Stimulated activated CD8-positive, alpha-beta memory T cell treated with anti-CD3 and anti-CD28 coated beads, Interleukin-12 subunit alpha, Interleukin-12 subunit beta, amount 100 ng/mL, for 24 hours (primary cell): ENCODE results near the gene SYCP2L.
"Not testable (repeated sequence)": the region's sequence is repeated elsewhere in the genome, so short reads cannot be mapped to it uniquely, and the experiment has no call there.

Experiments used
- DNase-seq: peaks from one replicate; pipeline ENCODE4 v3.0.0-alpha.2; 2020; ENCODE audit errors: extremely low read depth

SYCP2L gene

DNA sequence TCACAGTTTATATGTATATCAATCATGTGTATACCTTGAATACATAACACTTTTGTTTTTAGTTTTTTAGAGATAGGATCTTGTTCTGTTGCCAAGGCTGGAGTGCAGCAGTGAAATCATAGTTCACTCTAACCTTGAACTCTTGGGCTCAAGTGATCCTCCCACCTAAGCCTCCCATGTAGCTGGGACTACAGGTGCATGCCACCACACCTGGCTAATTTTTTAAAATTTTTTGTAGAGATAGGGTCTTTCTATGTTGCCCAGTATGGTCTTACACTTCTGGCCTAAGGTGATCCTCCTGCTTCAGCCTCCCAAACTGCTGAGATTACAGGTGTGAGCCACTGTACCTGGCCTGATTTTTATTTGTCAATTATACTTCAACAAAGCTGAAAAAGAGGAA, 69.9 kb downstream of the SYCP2L start:
- DNase-seq: no peak

DNA sequence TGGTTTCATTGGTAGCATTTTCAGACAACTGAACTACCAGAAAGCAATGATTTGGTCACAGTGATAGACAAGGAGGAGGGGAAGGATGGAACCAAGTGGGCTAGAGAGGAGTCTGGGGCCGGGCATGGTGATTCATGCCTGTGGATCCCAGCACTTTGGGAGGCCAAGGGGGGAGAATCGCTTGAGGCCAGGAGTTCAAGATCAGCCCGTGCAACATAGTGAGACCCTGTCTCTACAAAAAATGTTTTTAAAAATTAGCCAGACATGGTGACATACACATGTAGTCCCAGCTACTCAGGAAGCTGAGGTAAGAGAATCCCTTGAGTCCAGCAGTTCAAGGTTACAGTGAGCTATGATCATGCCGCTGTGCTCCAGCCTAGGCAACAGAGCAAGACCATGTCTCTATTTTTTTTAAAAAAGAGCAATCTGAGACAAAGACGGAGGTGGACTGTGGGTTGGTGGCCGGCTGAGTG, 70.6 kb downstream of the SYCP2L start:
- DNase-seq: no peak

DNA sequence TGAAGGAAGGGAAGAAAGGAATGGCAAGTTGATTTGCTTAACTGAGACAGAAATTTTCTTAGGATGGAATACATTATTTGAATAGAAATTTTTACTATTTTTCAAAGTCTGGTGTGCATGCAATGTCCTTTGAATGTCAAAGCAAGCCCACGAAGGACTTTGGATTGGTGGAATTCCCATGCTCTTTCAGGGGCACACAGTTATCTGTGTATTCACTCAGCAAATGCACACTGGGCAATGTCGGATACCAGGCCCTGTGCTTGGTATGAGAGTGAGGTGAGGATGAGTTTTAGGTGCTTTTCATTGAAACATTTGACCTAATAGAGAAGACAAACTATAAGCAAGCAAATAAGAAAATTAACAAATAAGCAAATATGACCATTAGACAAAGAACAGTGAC, 73.3 kb downstream of the SYCP2L start:
- DNase-seq: no peak

DNA sequence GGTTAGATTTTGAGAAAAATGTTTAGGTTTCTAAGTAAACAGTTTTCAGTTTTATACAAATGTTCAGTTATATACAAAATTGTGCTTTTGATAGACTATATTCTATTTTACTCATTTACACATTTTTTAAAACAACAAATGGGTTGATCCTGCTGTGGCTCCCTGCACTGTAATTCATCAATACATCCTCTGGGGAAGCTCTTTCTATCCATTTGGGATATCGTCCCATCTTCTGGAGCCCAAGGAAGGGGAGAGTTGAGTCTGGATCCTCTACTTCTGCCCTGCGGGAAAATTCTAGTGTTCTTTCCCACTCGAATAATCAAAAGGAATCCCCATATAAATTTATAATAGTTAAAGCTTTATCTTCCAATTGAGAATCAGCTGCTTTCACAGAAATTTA, 75.0 kb downstream of the SYCP2L start:
- DNase-seq: no peak

DNA sequence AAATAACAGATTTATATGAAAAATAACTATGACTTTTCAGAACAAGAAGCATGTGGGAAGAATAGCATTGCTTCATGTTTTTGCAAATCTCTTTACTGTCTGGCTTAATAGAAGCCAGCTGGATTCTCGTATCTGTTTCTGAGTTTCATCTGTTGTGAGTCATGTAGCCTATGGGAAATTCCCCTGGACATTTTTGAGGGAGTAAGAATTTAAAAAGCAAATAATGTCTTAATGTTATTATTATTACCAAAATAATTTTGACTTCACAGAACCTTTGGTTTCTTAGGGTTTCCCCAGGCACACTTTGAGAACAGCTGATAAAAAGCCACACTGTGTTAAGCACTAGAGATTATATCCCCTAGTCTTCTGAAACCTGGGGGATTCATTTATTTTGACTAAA, 75.8 kb downstream of the SYCP2L start:
- no peak for DNase-seq

DNA sequence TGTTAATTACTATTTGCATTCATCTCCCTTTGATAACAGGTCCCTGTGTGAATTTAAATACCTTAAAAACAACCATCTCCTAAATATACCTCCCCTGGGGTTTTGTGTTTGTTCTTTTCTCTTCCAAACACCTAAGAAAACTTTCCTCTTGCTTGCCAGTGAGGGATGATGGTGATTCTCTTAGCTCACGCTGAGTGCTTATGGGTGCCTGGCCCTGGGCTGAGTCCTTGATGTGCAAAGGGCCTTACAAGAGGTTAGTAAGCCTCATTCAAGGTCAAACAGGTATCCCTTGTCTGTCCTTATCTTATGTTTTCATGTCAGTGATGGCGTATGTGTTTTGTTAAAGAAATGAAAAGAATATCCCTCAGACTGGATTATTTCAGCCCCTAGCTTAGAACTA, 76.3 kb downstream of the SYCP2L start:
- DNase-seq: no peak

DNA sequence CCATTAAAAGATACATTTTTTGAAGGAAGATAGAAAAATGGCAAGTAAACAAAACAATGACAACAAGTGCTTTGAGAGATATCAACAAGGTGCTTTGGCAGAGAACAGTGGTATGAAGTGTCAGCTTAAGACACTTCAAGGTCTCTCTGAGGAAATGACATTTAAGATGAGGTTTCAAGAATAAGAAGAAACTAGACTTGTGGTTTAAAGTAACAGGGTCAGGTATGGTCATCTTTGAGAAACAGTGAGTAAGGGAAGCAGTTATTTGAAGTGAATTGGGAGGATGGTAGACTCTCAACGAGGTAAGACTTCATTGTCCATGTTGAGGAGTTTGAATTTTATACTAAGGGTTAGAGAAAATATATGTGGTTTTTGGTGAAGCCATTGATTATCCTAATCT, 77.8 kb downstream of the SYCP2L start:
- no peak for DNase-seq

DNA sequence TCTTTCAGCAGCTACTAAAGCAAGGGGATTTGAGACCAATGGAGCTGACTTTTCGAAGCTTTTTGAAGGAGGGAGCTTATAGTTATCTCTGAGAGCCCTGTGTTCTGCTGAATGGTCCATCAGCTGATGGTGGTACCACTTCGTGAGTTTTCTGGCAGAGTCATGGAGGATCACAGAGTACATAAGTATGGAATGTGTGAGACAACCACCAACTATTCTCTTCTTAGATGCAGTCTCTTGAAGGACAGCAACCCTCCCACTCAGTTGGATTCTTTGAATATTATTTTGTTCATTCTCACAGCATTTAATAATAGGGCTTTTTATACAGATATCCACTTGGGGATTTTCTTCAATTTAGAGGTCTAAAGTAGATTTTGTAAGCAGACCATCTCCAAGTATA, 81.9 kb downstream of the SYCP2L start:
- no peak for DNase-seq

DNA sequence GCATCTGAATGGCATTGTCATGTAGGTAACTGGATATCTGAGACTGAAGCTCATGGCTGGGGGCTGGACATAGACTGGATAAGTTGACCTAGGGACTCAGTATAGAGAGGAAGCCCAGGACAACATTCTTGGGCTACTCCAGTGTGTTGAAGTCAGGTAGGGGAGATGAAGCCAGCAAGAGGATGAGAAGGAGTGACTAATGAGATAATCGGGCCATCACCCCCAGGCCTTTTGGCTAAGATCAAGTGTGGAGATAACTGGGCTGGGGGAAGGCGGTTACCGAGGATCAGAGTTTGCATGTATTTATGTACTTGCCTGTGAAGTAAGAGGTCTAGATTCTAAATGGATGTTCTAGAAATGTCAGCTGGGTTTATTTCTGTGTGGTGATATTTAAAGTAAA, 83.9 kb downstream of the SYCP2L start:
- no peak for DNase-seq

DNA sequence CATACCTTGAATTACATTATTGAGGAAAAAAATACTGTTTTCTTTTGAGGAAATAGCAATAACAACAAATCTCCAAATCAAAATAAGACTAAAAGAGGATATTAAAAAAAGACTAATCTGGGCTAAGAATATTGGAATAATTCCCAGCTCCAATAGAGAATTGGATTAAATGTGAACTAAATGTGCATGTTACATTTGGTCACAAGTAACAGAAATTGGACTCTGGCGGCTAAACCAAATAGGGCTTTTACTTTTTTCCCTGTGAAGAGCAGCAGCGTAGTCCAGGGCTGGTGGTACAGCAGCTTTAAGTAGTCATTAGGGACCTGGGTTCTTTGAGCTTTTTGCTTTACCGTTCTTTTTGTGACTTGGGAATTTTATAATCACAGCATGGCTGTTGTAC, 85.3 kb downstream of the SYCP2L start:
- no peak for DNase-seq

DNA sequence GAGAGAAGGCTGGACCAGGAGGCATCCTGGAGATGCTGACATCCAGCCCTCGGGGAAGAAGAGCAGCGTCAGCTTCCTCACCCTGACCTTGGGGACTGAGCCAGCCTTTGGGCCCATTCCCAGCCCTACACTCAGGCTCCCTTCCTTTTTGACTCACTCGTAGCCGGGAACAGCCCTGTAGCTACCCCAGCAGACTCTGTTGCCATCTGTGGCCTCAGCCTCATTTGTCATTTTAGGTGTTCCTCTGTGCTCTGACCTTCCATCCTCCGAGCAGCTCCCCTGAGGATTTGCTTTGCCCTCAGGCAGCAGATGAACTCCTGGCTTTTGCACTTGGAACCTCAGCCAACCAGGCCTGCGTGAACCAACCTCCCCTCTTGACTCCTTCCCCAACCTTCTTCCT, 89.7 kb downstream of the SYCP2L start:
- no peak for DNase-seq

DNA sequence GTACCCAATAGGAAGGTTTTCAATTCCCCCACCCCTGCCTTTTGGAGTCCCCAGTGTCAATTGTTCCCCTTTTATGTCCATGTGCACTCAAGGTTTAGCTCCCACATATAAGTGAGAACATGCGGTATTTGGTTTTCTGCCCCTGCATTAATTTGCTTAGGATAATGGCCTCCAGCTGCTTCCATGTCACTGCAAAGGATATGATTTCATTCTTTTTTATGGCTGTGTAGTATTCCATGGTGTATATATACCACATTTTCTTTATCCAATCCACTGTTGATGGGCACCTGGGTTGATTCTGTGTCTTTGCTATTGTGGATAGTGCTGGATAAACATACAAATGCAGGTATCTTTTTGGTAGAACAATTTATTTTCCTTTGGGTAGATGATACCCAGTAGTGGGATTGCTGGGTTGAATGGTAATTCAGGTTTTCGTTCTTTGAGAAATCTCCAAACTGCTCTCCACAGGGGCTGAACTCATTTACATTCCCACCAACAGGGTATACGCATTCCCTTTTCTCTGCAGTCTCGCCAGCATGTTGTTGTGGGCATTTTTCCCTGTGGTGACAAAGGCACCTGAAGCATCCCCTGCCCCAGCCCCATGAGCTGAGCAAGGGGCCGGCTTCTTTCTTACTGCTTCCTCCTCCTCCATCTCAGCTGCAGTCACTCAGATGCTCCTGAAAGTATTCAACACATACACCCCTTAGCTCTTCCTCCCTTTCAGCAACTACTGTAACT, 90.5 kb downstream of the SYCP2L start:
- DNase-seq: no peak

DNA sequence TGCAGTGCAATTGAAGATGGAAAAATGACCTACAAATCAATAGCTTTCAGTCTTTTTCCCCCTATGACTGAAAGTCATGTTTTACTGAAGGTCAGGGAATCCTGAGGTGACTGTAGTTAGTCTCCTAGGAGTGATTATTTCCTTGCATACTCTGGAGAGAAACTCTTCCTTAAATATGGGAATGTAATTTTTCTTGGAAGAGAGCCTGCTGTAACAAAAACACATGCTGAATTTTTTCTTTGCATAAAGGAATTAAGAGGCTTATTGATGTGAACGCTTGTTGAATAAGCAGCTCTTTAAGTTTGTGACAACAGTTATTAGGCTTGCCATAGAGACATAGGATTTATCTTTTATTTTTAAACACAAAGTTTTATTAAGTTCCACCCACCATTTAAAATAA, 92.8 kb downstream of the SYCP2L start:
- DNase-seq: no peak

DNA sequence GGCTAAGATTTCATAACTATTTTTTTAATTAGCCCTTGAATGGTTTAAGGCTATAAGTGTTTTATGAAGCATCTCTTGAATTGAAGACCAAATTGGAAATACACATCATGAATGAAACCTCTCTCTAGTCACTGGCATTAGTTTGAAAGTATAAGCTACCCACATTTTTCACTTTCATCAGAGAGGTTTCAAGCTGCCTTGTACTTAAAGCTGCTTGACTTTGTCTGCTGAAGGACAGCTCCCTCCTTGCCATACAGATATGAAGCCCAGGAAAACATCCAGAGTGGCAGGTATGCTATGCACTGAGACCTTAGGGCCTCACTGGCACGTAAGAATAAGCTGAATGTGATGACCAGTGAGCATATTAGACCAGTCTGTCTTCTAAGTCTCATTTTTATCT, 94.6 kb downstream of the SYCP2L start:
- no peak for DNase-seq

DNA sequence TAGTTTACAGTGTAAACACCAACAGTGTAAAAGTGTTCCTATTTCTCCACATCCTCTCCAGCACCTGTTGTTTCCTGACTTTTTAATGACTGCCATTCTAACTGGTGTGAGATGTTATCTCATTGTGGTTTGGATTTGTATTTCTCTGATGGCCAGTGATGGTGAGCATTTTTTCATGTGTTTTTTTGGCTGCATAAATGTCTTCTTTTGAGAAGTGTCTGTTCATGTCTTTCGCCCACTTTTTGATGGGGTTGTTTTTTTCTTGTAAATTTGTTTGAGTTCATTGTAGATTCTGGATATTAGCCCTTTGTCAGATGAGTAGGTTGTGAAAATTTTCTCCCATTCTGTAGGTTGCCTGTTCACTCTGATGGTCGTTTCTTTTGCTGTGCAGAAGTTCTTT, 98.1 kb downstream of the SYCP2L start:
- not testable (repeated sequence) for DNase-seq

DNA sequence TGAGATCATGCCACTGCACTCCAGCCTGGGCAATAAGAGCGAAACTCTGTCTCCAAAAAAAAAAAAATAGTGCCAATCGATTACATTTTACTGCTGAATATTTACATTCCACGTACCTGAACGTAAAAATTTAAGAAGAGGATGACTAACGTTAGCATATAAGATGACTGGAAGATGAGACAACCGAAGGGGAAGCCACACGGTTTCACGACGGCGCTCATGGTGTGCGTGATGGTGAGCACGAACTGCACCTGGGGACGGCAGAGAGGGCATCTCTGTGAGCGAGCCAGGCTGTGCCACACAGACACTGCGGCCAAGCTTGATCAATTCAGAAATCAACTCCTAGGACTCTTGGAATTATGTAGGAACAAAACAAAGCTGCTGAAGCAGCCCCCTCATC, 102.7 kb downstream of the SYCP2L start:
- DNase-seq: no peak

DNA sequence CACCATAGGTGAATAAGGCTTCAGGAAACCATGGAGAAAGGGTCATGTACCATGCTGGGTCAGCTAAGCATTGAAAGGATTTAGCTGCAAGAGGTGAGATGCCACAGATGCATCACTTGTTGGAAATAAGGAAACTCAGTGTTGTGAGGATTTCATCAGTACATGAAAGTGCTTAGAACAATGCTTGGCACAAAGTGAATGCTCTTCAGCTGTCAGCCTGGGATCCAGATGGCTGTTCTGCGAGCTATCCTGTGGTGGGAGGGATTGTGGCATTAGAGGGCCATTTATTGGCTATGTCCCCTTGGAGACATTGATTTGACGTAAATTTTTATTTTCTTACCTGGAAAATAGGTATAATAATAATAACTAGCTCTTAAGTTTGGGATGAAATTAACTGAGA, 104.3 kb downstream of the SYCP2L start:
- no peak for DNase-seq

DNA sequence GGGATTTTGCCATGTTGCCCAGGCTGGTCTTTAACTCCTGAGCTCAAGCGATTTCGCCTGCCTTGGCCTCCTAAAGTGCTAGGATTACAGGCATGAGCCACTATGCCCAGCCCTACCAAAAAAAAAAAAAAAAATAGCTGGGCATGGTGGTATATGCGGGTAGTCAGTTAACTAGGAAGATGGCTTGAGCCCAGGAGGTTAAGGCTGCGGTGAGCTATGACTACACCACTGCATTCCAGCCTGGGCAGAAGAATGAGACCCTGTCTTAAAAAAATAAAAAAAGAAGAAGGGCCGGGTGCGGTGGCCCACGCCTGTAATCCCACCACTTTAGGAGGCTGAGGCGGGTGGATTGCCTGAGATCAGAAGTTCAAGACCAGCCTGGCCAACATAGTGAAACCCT, 107.0 kb downstream of the SYCP2L start:
- no peak for DNase-seq

DNA sequence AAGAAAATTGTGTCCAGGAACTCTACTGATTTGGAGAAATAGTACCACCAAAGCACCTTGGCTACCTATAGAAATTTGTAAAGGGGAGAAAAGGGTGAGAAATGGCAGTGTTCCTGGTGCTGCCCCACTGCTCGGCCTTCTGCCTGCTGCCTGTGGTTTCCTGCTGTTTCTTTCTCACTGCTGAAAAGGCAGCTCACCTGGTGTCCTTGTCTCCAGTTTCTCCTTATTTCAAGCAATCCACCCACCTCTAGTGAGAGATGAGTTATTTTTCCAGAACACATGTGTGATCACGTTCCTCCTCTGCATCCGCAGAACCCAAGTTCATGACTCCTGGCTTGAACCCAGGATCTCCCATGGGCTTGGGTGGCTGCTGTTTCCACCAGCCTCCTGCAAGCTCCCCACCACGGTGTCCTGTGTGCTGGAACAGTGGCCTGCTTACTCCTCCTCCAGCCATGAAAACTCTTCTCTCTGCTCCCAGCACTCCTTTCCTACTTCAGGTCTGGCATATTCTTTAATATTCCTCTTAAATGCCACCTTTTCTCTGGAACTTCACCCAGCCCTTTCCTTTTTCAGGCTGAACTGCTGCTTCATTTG, 108.4 kb downstream of the SYCP2L start:
- DNase-seq: no peak

DNA sequence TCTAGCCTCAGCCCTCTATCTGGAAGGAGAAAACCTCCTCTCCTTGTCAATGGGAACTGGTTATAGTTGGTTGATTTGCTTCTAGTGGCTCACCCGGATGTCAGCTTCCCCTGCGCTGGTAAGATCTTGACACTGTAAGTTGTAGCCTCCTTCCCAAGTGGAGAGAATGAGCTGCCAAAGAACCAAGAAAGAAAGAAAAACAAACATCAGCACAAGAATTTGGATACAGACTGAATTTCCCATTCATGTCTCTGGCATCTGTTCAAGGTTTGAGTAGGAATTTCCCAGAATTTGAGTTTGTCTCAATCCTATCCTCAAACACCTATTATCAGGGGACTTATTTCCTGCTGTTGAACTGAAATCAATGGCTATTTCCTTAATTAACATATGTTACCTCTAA, 113.1 kb downstream of the SYCP2L start:
- no peak for DNase-seq

DNA sequence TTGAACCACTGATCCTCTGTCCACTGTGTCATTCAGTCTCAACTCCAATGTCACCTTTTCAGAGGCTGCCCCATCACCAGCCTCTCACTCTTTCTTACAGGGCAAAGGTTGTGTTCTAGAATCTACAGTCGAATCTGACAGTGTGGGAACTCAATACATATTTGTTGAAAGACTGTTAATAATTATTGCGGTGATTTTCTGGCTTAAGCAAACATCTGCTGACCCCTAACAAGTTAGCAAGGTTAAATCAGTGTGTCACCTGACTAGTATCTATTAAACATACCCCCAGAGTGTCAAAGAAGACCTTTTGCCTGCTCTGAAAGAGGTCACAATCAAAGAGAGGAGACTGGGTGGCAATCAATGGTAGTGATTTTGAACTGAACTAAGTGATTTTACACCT, 115.3 kb downstream of the SYCP2L start:
- DNase-seq: no peak

DNA sequence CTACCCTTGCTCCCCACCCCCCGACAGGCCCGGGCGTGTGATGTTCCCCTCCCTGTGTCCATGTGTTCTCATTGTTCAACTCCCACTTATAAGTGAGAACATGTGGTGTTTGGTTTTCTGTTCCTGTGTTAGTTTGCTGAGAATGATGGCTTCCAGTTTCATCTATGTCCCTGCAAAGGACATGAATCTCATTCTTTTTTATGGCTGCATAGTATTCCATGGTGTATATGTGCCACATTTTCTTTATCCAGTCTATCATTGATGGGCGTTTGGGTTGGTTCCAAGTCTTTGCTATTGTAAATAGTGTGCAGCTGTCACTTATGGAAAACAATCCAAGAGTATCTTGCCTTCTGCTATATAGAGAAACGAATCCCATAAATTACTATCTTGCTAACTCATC, 116.4 kb downstream of the SYCP2L start:
- DNase-seq: not testable (repeated sequence)

DNA sequence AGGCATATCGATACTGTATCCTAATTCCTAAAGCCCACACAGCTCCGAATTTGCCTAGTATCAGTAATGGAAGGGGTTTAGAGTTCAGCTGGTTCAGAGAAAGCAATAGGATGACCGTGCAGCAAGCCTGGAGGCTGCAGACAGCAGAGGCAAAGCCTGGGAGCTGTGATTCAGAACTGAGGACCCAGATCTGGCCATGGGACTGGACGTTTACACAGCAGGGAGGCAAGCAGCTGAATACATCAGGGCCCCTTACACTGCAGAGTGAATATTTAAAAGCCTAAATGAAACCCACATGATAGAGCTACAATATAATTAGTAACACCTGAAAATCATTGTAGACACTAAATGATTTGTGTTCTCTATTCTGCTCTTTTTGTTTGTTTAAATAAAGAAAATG, 119.2 kb downstream of the SYCP2L start:
- no peak for DNase-seq
